ENCODE results near the gene ZNF140. TPM values are rescaled to one million over a fixed set of nuclear protein-coding genes. Genes with fewer than 3 reads are reported as not detected.

Gene ZNF140
- total RNA-seq, 2 experiments from 2014 or later = 6.6 to 8.5 TPM

- H3K27ac ChIP-seq (ENCODE audit: low read depth in 1 of 2, low read length in 2 of 2) = no peak overlapping the region
- no peak overlapping the region for H3K4me3 Mint-ChIP-seq
- H3K36me3 ChIP-seq (ENCODE audit: insufficient read depth, low read length) = peaks cover 33% of the 10 kb centered on the region
- no peak overlapping the region for H3K27ac Mint-ChIP-seq
- ATAC-seq (ENCODE audit: poor library complexity) = no peak
- H3K9me3 Mint-ChIP-seq = peaks cover 21% of the 10 kb centered on the region
- peaks cover 4% of the 10 kb centered on the region for H3K4me1 Mint-ChIP-seq (ENCODE audit: low read depth)
- intact Hi-C loops (cut with DNase I, micrococcal nuclease) = no loop called here
- no peak for DNase-seq
- no peaks in the 10 kb centered on the region for H3K27me3 Mint-ChIP-seq
- TF ChIP-seq CTCF (IDR thresholded peaks at IDR 0.05) = no peak
- H3K4me1 ChIP-seq (ENCODE audit: insufficient read depth, low read length) = peaks cover 6% of the 10 kb centered on the region
- H3K9me3 ChIP-seq (ENCODE audit: control insufficient read depth in 1 of 2, insufficient read depth in 1 of 2, low read length in 2 of 2) = peaks cover 63 to 90% of the 10 kb centered on the region in 2 experiments
- H3K36me3 Mint-ChIP-seq (ENCODE audit: low read depth) = peaks cover 95% of the 10 kb centered on the region
- CTCF ChIA-PET = no interaction called here
- no peak overlapping the region for H3K4me3 ChIP-seq (ENCODE audit: low read length)
- POLR2A ChIA-PET = no interaction called here
- no peaks in the 10 kb centered on the region for H3K27me3 ChIP-seq (ENCODE audit: control insufficient read depth in 1 of 2, insufficient read depth in 2 of 2, low read length in 2 of 2)
Measured at GRCh38 chr12:133124674-133125073, 44.0 kb downstream of the ZNF140 start.

GRCh38 chr12:133129368-133130037 lies 48.8 kb downstream of the ZNF140 start:
- ATAC-seq (ENCODE audit: poor library complexity) (peak; percentile 6), DNase-seq (peak in 2 of 14 experiments; percentile 7 to 31)
- Mint-ChIP-seq H3K27me3 (no peaks in the 10 kb centered on the region), H3K4me3 (peak overlapping the region; percentile 94), H3K27ac (peak overlapping the region; percentile 99), H3K36me3 (ENCODE audit: low read depth) (peaks cover 98% of the 10 kb centered on the region), H3K9me3 (peaks cover 17% of the 10 kb centered on the region), H3K4me1 (ENCODE audit: low read depth) (peaks cover 26% of the 10 kb centered on the region)
- peak overlapping the region; percentile 78 for H3K4me3 ChIP-seq (ENCODE audit: low read length)
- POLR2A ChIA-PET = interaction anchor here (0.6 to 2.8 kb wide), 8 partner anchors 12 to 244 kb away, joined by 3 to 27 read pairs (median 10); partner anchors contain the start of genes ZNF140, ZNF26, ZNF268 and ZNF84
- CTCF ChIA-PET = interaction anchor here (0.7 to 2.4 kb wide), 2 partner anchors 52 to 115 kb away, joined by 5 to 9 read pairs; partner anchors contain the start of gene ZNF268
- intact Hi-C loops (cut with DNase I, micrococcal nuclease) = loop anchor here (1.0 to 5.0 kb wide), 4 partner anchors 49 to 142 kb away; partner anchors contain the start of genes ZNF140 (in 2 of the 2), ZNF268 (in 2 of the 2), ZNF84 (in 2 of the 2) and ZNF26 (in 1 of the 2)
- peak overlapping the region; percentile 97 to 99 for H3K27ac ChIP-seq (ENCODE audit: low read depth in 1 of 2, low read length in 2 of 2)
- peaks cover 54 to 73% of the 10 kb centered on the region in 2 experiments for H3K9me3 ChIP-seq (ENCODE audit: control insufficient read depth in 1 of 2, insufficient read depth in 1 of 2, low read length in 2 of 2)
- no peaks in the 10 kb centered on the region for H3K27me3 ChIP-seq (ENCODE audit: control insufficient read depth in 1 of 2, insufficient read depth in 2 of 2, low read length in 2 of 2)
- TF ChIP-seq CTCF (IDR thresholded peaks at IDR 0.05) = no peak
- H3K4me1 ChIP-seq (ENCODE audit: insufficient read depth, low read length) = peaks cover 16% of the 10 kb centered on the region
- H3K36me3 ChIP-seq (ENCODE audit: insufficient read depth, low read length) = peaks cover 23% of the 10 kb centered on the region

- H3K4me1 Mint-ChIP-seq (ENCODE audit: low read depth) = peaks cover 30% of the 10 kb centered on the region
- intact Hi-C loops (cut with DNase I, micrococcal nuclease) = loop anchor here (1.0 to 5.0 kb wide), 4 partner anchors 50 to 143 kb away; partner anchors contain the start of genes ZNF140 (in 2 of the 2), ZNF268 (in 2 of the 2), ZNF84 (in 2 of the 2) and ZNF26 (in 1 of the 2)
- peaks cover 98% of the 10 kb centered on the region for H3K36me3 Mint-ChIP-seq (ENCODE audit: low read depth)
- H3K27me3 ChIP-seq (ENCODE audit: control insufficient read depth in 1 of 2, insufficient read depth in 2 of 2, low read length in 2 of 2) = no peaks in the 10 kb centered on the region
- H3K9me3 ChIP-seq (ENCODE audit: control insufficient read depth in 1 of 2, insufficient read depth in 1 of 2, low read length in 2 of 2) = peaks cover 49 to 73% of the 10 kb centered on the region in 2 experiments
- no peaks in the 10 kb centered on the region for H3K27me3 Mint-ChIP-seq
- H3K27ac Mint-ChIP-seq = peak within 1 kb of the TSS; percentile 99
- DNase-seq (peak; percentile 95 to 99 (median 96)), ATAC-seq (ENCODE audit: poor library complexity) (peak; percentile 85)
- peaks cover 27% of the 10 kb centered on the region for H3K36me3 ChIP-seq (ENCODE audit: insufficient read depth, low read length)
- peak within 1 kb of the TSS; percentile 94 for H3K4me3 Mint-ChIP-seq
- H3K9me3 Mint-ChIP-seq = peaks cover 19% of the 10 kb centered on the region
- CTCF ChIA-PET = interaction anchor here (0.7 to 2.4 kb wide), 2 partner anchors 51 to 116 kb away, joined by 5 to 9 read pairs; partner anchors contain the start of gene ZNF268
- peaks cover 16% of the 10 kb centered on the region for H3K4me1 ChIP-seq (ENCODE audit: insufficient read depth, low read length)
- no peak for TF ChIP-seq CTCF (IDR thresholded peaks at IDR 0.05)
- H3K27ac ChIP-seq (ENCODE audit: low read depth in 1 of 2, low read length in 2 of 2) = peak within 1 kb of the TSS; percentile 97 to 99
- POLR2A ChIA-PET = interaction anchor here (0.6 to 2.8 kb wide), 13 partner anchors 13 to 368 kb away, joined by 3 to 27 read pairs (median 3); partner anchors contain the start of genes ZNF140, ZNF26, ZNF268 and ZNF84
- H3K4me3 ChIP-seq (ENCODE audit: low read length) = peak within 1 kb of the TSS; percentile 78
Measured at GRCh38 chr12:133130038-133130807, 49.5 kb downstream of the ZNF140 start, which contains the start of the genes ZNF10 and ZNF891. TSS of gene ZNF10 (plus strand) at chr12:133130627. CDS start at chr12:133144493, 13,866 bp downstream. TSS of gene ZNF891 (minus strand) at chr12:133130274. CDS start at chr12:133121918, 8,356 bp downstream.

Measured in CD4-positive, alpha-beta T cell (primary cell).